ENCODE data around the gene FRMD4A. TPM values are rescaled to one million over a fixed set of nuclear protein-coding genes. Genes with fewer than 3 reads are reported as not detected.

Gene FRMD4A
- total RNA-seq, 1 donor from 2014 or later, result 20.2 TPM

- Mint-ChIP-seq H3K27ac (no peak overlapping the region), H3K9me3 (no peaks in the 10 kb centered on the region), H3K36me3 (peaks cover 23% of the 10 kb centered on the region), H3K27me3 (ENCODE audit: insufficient read depth, low read depth) (no peaks in the 10 kb centered on the region), H3K4me3 (no peak overlapping the region), H3K4me1 (peaks cover 16% of the 10 kb centered on the region)
- Histone ChIP-seq H3F3A (ENCODE audit: low read depth) (no peaks in the 10 kb centered on the region), H3K9me3 (ENCODE audit: low read depth) (no peaks in the 10 kb centered on the region), H4K20me1 (ENCODE audit: low read depth) (no peaks in the 10 kb centered on the region), H3K4me1 (peaks cover 5% of the 10 kb centered on the region), H3K27ac (no peak overlapping the region), H3K4me3 (no peak overlapping the region), H3K27me3 (no peaks in the 10 kb centered on the region), H3K4me2 (no peak overlapping the region), H3K79me2 (ENCODE audit: low read depth) (peaks cover 43% of the 10 kb centered on the region), H2AFZ (replicated peaks) (no peak overlapping the region), H3K9ac (no peak overlapping the region), H3K36me3 (no peaks in the 10 kb centered on the region)
- DNase-seq (ENCODE audit: low spot score), result no peak
- no peak for TF ChIP-seq CTCF (IDR thresholded peaks at IDR 0.05)
- no peak for TF ChIP-seq EZH2 (IDR thresholded peaks at IDR 0.05)
- no peak for TF ChIP-seq EZH2phosphoT487 (IDR thresholded peaks at IDR 0.05)
Measured at GRCh38 chr10:13857451-13857850, 473.3 kb downstream of the FRMD4A start.

GRCh38 chr10:13853854-13854253, 476.9 kb downstream of the FRMD4A start:
- peaks cover 2% of the 10 kb centered on the region for H3K27me3 Mint-ChIP-seq (ENCODE audit: insufficient read depth, low read depth)
- H3K4me3 ChIP-seq, result no peak overlapping the region
- no peaks in the 10 kb centered on the region for H3K4me1 ChIP-seq
- peaks cover 8% of the 10 kb centered on the region for H3K4me1 Mint-ChIP-seq
- H3K4me3 Mint-ChIP-seq, result no peak overlapping the region
- no peaks in the 10 kb centered on the region for H3K27me3 ChIP-seq
- TF ChIP-seq EZH2 (IDR thresholded peaks at IDR 0.05) (no peak), EZH2phosphoT487 (IDR thresholded peaks at IDR 0.05) (no peak), CTCF (IDR thresholded peaks at IDR 0.05) (no peak)
- no peaks in the 10 kb centered on the region for H4K20me1 ChIP-seq (ENCODE audit: low read depth)
- no peak for DNase-seq (ENCODE audit: low spot score)
- H3F3A ChIP-seq (ENCODE audit: low read depth), result no peaks in the 10 kb centered on the region
- H3K4me2 ChIP-seq, result no peak overlapping the region
- H3K9me3 Mint-ChIP-seq, result no peaks in the 10 kb centered on the region
- peaks cover 10% of the 10 kb centered on the region for H3K79me2 ChIP-seq (ENCODE audit: low read depth)
- H3K27ac Mint-ChIP-seq, result peak overlapping the region; percentile 63
- H2AFZ ChIP-seq (replicated peaks), result no peak overlapping the region
- no peaks in the 10 kb centered on the region for H3K9me3 ChIP-seq (ENCODE audit: low read depth)
- peaks cover 23% of the 10 kb centered on the region for H3K36me3 Mint-ChIP-seq
- H3K9ac ChIP-seq, result no peak overlapping the region
- no peaks in the 10 kb centered on the region for H3K36me3 ChIP-seq
- no peak overlapping the region for H3K27ac ChIP-seq

GRCh38 chr10:13852872-13853271, 477.9 kb downstream of the FRMD4A start:
- H3K36me3 Mint-ChIP-seq, result peaks cover 19% of the 10 kb centered on the region
- TF ChIP-seq EZH2 (IDR thresholded peaks at IDR 0.05) (no peak), EZH2phosphoT487 (IDR thresholded peaks at IDR 0.05) (no peak)
- peaks cover 3% of the 10 kb centered on the region for H3F3A ChIP-seq (ENCODE audit: low read depth)
- H3K27me3 ChIP-seq, result no peaks in the 10 kb centered on the region
- H3K27ac Mint-ChIP-seq, result no peak overlapping the region
- no peaks in the 10 kb centered on the region for H3K36me3 ChIP-seq
- H3K4me3 Mint-ChIP-seq, result no peak overlapping the region
- peaks cover 2% of the 10 kb centered on the region for H3K27me3 Mint-ChIP-seq (ENCODE audit: insufficient read depth, low read depth)
- no peak overlapping the region for H3K4me2 ChIP-seq
- DNase-seq (ENCODE audit: low spot score), result no peak
- H3K79me2 ChIP-seq (ENCODE audit: low read depth), result peaks cover 4% of the 10 kb centered on the region
- H2AFZ ChIP-seq (replicated peaks), result no peak overlapping the region
- H3K4me1 Mint-ChIP-seq, result peaks cover 18% of the 10 kb centered on the region
- H3K4me1 ChIP-seq, result peaks cover 1% of the 10 kb centered on the region
- H3K9me3 ChIP-seq (ENCODE audit: low read depth), result no peaks in the 10 kb centered on the region
- no peak overlapping the region for H3K27ac ChIP-seq
- no peaks in the 10 kb centered on the region for H4K20me1 ChIP-seq (ENCODE audit: low read depth)
- H3K4me3 ChIP-seq, result no peak overlapping the region
- H3K9ac ChIP-seq, result no peak overlapping the region
- H3K9me3 Mint-ChIP-seq, result no peaks in the 10 kb centered on the region

- H3K27me3 Mint-ChIP-seq (ENCODE audit: insufficient read depth, low read depth), result peaks cover 4% of the 10 kb centered on the region
- H3K9me3 ChIP-seq (ENCODE audit: low read depth), result no peaks in the 10 kb centered on the region
- no peaks in the 10 kb centered on the region for H3K9me3 Mint-ChIP-seq
- H3K36me3 Mint-ChIP-seq, result peaks cover 17% of the 10 kb centered on the region
- no peak overlapping the region for H3K9ac ChIP-seq
- H3K27me3 ChIP-seq, result no peaks in the 10 kb centered on the region
- H3K36me3 ChIP-seq, result no peaks in the 10 kb centered on the region
- H3K4me1 Mint-ChIP-seq, result peaks cover 21% of the 10 kb centered on the region
- H3K27ac Mint-ChIP-seq, result no peak overlapping the region
- no peak overlapping the region for H3K4me2 ChIP-seq
- no peak for TF ChIP-seq EZH2 (IDR thresholded peaks at IDR 0.05)
- H3K4me3 ChIP-seq, result no peak overlapping the region
- H4K20me1 ChIP-seq (ENCODE audit: low read depth), result peaks cover 4% of the 10 kb centered on the region
- no peaks in the 10 kb centered on the region for H3K79me2 ChIP-seq (ENCODE audit: low read depth)
- DNase-seq (ENCODE audit: low spot score), result no peak
- no peak overlapping the region for H2AFZ ChIP-seq (replicated peaks)
- no peak overlapping the region for H3K27ac ChIP-seq
- H3K4me3 Mint-ChIP-seq, result no peak overlapping the region
- peaks cover 9% of the 10 kb centered on the region for H3K4me1 ChIP-seq
- H3F3A ChIP-seq (ENCODE audit: low read depth), result peaks cover 5% of the 10 kb centered on the region
Measured at GRCh38 chr10:13851906-13852305, 478.8 kb downstream of the FRMD4A start.

All from neural progenitor cell (in vitro differentiated cells).